BLaER1 treated with 17β-estradiol and CSF1 and Interleukin-3, amounts not matched to agents 10 nM and 100 nM (cell line): ENCODE data around the gene RHO.
A peak's percentile ranks its signal among the peaks of the same experiment; 100 is the strongest.

ENCODE experiments used
- H3K27ac ChIP-seq, 11 experiments: shearing (Covaris generic); formaldehyde crosslinking; 2 replicates each; pipeline ENCODE4 v1.8.1; 2022
- H3K27me3 ChIP-seq, 11 experiments: shearing (Covaris generic); formaldehyde crosslinking; 2 replicates each; pipeline ENCODE4 v1.8.1; 2022
- H3K36me3 ChIP-seq, 11 experiments: shearing (Covaris generic); formaldehyde crosslinking; 2 replicates each; pipeline ENCODE4 v1.8.1; 2022
- H3K4me1 ChIP-seq, 10 experiments: shearing (Covaris generic); formaldehyde crosslinking; 2 replicates each; pipeline ENCODE4 v1.8.1; 2022
- H3K4me2 ChIP-seq, 11 experiments: shearing (Covaris generic); formaldehyde crosslinking; 2 replicates each; pipeline ENCODE4 v1.8.1; 2022
- H3K4me3 ChIP-seq, 10 experiments: shearing (Covaris generic); formaldehyde crosslinking; 2 replicates each; pipeline ENCODE4 v1.8.1; 2022
- H3K9ac ChIP-seq, 11 experiments: shearing (Covaris generic); formaldehyde crosslinking; 2 replicates each; pipeline ENCODE4 v1.8.1; 2022
- H3K9me3 ChIP-seq, 11 experiments: shearing (Covaris generic); formaldehyde crosslinking; replicated peaks in 1 of 11; 2 replicates each; pipeline ENCODE4 v1.8.1; 2022
- H4K20me1 ChIP-seq, 11 experiments: shearing (Covaris generic); formaldehyde crosslinking; 2 replicates each; pipeline ENCODE4 v1.8.1; 2022
- Cebpa-rat ChIP-seq, 11 experiments: shearing (Covaris generic); IDR thresholded peaks; 2 replicates each; pipeline ENCODE4 v1.8.1; 2022

Gene RHO

GRCh38 chr3:129525341-129525968 lies 3.0 kb upstream of the RHO start:
- Histone ChIP-seq H3K4me2 (peak overlapping the region in 9 of 11 experiments; percentile 16 to 84 (median 68); a peak in 14 of 22 replicates), H3K27ac (peak overlapping the region in 9 of 11 experiments; percentile 37 to 87 (median 69); a peak in 18 of 22 replicates), H3K9ac (peak overlapping the region in 7 of 11 experiments; percentile 37 to 68 (median 58); a peak in 12 of 22 replicates), H3K9me3 (no peaks in the 10 kb centered on the region), H4K20me1 (no peaks in the 10 kb centered on the region), H3K4me1 (peaks cover 14 to 62% (median 39%) of the 10 kb centered on the region in 10 experiments; a peak in 19 of 20 replicates), H3K4me3 (no peak overlapping the region), H3K36me3 (no peaks in the 10 kb centered on the region), H3K27me3 (no peaks in the 10 kb centered on the region)
- no peak for TF ChIP-seq Cebpa-rat (IDR thresholded peaks at IDR 0.05)

DNA sequence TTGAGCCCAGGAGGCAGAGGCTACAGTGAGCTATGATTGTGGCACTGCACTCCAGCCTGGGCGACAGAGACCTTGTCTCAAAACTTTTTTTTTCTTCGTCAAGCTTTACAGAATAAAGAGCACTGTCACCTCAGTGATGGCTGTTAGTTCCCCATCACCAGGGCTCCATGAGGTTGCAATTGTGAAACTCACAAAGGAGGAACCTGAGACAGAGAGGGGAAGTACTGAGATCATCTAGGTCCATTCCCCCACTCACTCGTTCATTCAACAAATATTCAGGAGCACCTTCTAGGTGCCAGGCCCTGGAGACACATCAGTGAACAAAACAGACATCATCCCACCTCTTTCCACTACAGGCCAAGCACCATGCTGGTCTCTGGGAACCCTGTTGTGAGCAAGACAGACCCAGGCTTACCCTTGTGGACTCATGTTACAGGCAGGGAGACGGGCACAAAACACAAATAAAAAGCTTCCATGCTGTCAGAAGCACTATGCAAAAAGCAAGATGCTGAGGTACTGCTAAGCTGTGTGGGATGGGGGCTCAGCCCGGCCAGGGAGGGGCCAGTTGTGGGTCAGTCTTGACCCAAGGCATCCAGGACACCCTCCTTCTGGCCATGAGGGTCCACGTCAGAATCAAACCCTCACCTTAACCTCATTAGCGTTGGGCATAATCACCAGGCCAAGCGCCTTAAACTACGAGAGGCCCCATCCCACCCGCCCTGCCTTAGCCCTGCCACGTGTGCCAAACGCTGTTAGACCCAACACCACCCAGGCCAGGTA lies 2.1 kb upstream of the RHO start:
- H3K27me3 ChIP-seq, result no peaks in the 10 kb centered on the region
- peaks cover 14 to 62% (median 39%) of the 10 kb centered on the region in 10 experiments; a peak in 19 of 20 replicates for H3K4me1 ChIP-seq
- H3K9me3 ChIP-seq, result no peaks in the 10 kb centered on the region
- H3K9ac ChIP-seq, result peak overlapping the region in 7 of 11 experiments; percentile 37 to 68 (median 58); a peak in 13 of 22 replicates
- H3K27ac ChIP-seq, result peak overlapping the region in 9 of 11 experiments; percentile 37 to 87 (median 69); a peak in 18 of 22 replicates
- TF ChIP-seq Cebpa-rat (IDR thresholded peaks at IDR 0.05), result peak in 4 of 11 experiments; percentile 41 to 71 (median 54); a peak in 5 of 22 replicates
- H3K4me3 ChIP-seq, result no peak overlapping the region
- no peaks in the 10 kb centered on the region for H4K20me1 ChIP-seq
- H3K4me2 ChIP-seq, result peak overlapping the region in 9 of 11 experiments; percentile 16 to 84 (median 68); a peak in 15 of 22 replicates
- H3K36me3 ChIP-seq, result no peaks in the 10 kb centered on the region

- H3K27me3 ChIP-seq, result no peaks in the 10 kb centered on the region
- peak overlapping the region in 5 of 11 experiments; percentile 43 to 84 (median 75); a peak in 5 of 22 replicates for H3K4me2 ChIP-seq
- peaks cover 14 to 67% (median 39%) of the 10 kb centered on the region in 10 experiments; a peak in 19 of 20 replicates for H3K4me1 ChIP-seq
- no peaks in the 10 kb centered on the region for H4K20me1 ChIP-seq
- H3K9ac ChIP-seq, result peak overlapping the region in 1 of 11 experiments; percentile 28; a peak in 1 of 22 replicates
- H3K4me3 ChIP-seq, result no peak overlapping the region
- H3K9me3 ChIP-seq, result no peaks in the 10 kb centered on the region
- no peaks in the 10 kb centered on the region for H3K36me3 ChIP-seq
- no peak for TF ChIP-seq Cebpa-rat (IDR thresholded peaks at IDR 0.05)
- H3K27ac ChIP-seq, result peak overlapping the region in 7 of 11 experiments; percentile 15 to 87 (median 34); a peak in 9 of 22 replicates
Observed at GRCh38 chr3:129527262-129527661, 1.2 kb upstream of the RHO start.

DNA sequence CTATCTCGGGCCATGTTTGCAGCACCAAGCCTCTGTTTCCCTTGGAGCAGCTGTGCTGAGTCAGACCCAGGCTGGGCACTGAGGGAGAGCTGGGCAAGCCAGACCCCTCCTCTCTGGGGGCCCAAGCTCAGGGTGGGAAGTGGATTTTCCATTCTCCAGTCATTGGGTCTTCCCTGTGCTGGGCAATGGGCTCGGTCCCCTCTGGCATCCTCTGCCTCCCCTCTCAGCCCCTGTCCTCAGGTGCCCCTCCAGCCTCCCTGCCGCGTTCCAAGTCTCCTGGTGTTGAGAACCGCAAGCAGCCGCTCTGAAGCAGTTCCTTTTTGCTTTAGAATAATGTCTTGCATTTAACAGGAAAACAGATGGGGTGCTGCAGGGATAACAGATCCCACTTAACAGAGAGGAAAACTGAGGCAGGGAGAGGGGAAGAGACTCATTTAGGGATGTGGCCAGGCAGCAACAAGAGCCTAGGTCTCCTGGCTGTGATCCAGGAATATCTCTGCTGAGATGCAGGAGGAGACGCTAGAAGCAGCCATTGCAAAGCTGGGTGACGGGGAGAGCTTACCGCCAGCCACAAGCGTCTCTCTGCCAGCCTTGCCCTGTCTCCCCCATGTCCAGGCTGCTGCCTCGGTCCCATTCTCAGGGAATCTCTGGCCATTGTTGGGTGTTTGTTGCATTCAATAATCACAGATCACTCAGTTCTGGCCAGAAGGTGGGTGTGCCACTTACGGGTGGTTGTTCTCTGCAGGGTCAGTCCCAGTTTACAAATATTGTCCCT lies 1.2 kb downstream of the RHO start:
- H3K36me3 ChIP-seq, result no peaks in the 10 kb centered on the region
- H4K20me1 ChIP-seq, result no peaks in the 10 kb centered on the region
- no peak for TF ChIP-seq Cebpa-rat (IDR thresholded peaks at IDR 0.05)
- no peak overlapping the region for H3K4me3 ChIP-seq
- no peak overlapping the region for H3K4me2 ChIP-seq
- H3K9ac ChIP-seq, result no peak overlapping the region
- H3K27ac ChIP-seq, result no peak overlapping the region
- H3K27me3 ChIP-seq, result no peaks in the 10 kb centered on the region
- H3K4me1 ChIP-seq, result peaks cover 8 to 48% (median 23%) of the 10 kb centered on the region in 10 experiments
- no peaks in the 10 kb centered on the region for H3K9me3 ChIP-seq

- Histone ChIP-seq H3K4me2 (no peak overlapping the region), H4K20me1 (no peaks in the 10 kb centered on the region), H3K4me3 (no peak overlapping the region), H3K36me3 (no peaks in the 10 kb centered on the region), H3K9ac (no peak overlapping the region), H3K4me1 (peaks cover 8 to 41% (median 17%) of the 10 kb centered on the region in 10 experiments), H3K27me3 (no peaks in the 10 kb centered on the region), H3K27ac (no peak overlapping the region), H3K9me3 (no peaks in the 10 kb centered on the region)
- no peak for TF ChIP-seq Cebpa-rat (IDR thresholded peaks at IDR 0.05)
Observed at GRCh38 chr3:129530251-129530791, 1.9 kb downstream of the RHO start.

- H3K27ac ChIP-seq, result no peak overlapping the region
- no peak overlapping the region for H3K4me3 ChIP-seq
- H3K4me1 ChIP-seq, result peaks cover 7 to 36% (median 13%) of the 10 kb centered on the region in 10 experiments
- no peaks in the 10 kb centered on the region for H3K36me3 ChIP-seq
- H3K9me3 ChIP-seq, result no peaks in the 10 kb centered on the region
- H4K20me1 ChIP-seq, result no peaks in the 10 kb centered on the region
- no peaks in the 10 kb centered on the region for H3K27me3 ChIP-seq
- no peak for TF ChIP-seq Cebpa-rat (IDR thresholded peaks at IDR 0.05)
- H3K9ac ChIP-seq, result no peak overlapping the region
- no peak overlapping the region; a peak in 1 of 22 replicates for H3K4me2 ChIP-seq
Observed at GRCh38 chr3:129530821-129531220, 2.4 kb downstream of the RHO start.

DNA sequence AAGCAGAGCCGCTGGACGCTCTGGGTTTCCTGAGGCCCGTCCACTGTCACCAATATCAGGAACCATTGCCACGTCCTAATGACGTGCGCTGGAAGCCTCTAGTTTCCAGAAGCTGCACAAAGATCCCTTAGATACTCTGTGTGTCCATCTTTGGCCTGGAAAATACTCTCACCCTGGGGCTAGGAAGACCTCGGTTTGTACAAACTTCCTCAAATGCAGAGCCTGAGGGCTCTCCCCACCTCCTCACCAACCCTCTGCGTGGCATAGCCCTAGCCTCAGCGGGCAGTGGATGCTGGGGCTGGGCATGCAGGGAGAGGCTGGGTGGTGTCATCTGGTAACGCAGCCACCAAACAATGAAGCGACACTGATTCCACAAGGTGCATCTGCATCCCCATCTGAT lies 3.3 kb downstream of the RHO start:
- no peaks in the 10 kb centered on the region for H4K20me1 ChIP-seq
- 0 out of 22 replicates have a peak overlapping the region, but pooled peaks of 1 of the 11 experiments have one; percentile 3 for H3K4me2 ChIP-seq
- H3K9ac ChIP-seq, result no peak overlapping the region
- no peaks in the 10 kb centered on the region for H3K9me3 ChIP-seq
- H3K4me1 ChIP-seq, result peaks cover 0 to 27% (median 6%) of the 10 kb centered on the region in 10 experiments; a peak in 12 of 20 replicates
- no peaks in the 10 kb centered on the region for H3K27me3 ChIP-seq
- H3K36me3 ChIP-seq, result no peaks in the 10 kb centered on the region
- H3K27ac ChIP-seq, result no peak overlapping the region
- TF ChIP-seq Cebpa-rat (IDR thresholded peaks at IDR 0.05), result no peak
- no peak overlapping the region for H3K4me3 ChIP-seq

GRCh38 chr3:129532261-129532660 lies 3.8 kb downstream of the RHO start:
- Histone ChIP-seq H3K36me3 (no peaks in the 10 kb centered on the region), H3K27me3 (no peaks in the 10 kb centered on the region), H3K9me3 (no peaks in the 10 kb centered on the region), H3K9ac (no peak overlapping the region), H3K4me3 (no peak overlapping the region), H3K4me2 (no peak overlapping the region), H3K4me1 (peaks cover 0 to 21% (median 4%) of the 10 kb centered on the region in 10 experiments; a peak in 10 of 20 replicates), H4K20me1 (no peaks in the 10 kb centered on the region), H3K27ac (no peak overlapping the region)
- TF ChIP-seq Cebpa-rat (IDR thresholded peaks at IDR 0.05), result no peak
